NCI-H526 (cell line): Measurements from ENCODE around the gene XPO6.
A peak's percentile ranks its signal among the peaks of the same experiment; 100 is the strongest.

Source experiments
- DNase-seq, 2 experiments: peaks; one replicate each; lab custom pipeline; 2025; lab: John Stamatoyannopoulos, UW

XPO6 gene

DNA sequence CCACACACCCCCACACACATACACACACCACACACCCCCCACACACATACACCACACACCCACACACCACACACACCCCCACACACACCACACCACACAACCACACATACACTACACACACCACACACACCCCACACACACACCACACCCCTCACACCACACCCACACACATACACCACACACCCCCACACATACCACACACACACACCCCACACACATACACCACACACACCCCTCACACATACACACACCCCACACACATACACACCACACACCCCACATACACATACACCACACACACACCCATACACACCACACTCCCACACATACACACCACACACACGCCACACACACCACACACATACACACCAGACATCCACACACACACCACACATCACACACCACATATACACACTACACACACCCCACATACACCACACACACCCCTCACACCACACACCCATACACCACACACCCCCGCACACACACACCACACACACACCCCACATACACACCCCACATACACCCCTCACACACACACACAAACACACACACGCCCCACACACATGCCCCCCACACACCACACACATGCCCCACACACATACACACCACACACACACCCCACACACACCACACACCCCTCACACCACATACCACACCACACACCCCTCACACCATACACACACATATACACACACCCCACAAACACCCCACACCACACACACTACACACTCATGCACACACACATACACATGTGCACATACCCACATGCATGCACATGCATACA is 122.4 kb downstream of the XPO6 start:
- DNase-seq = no peak

DNA sequence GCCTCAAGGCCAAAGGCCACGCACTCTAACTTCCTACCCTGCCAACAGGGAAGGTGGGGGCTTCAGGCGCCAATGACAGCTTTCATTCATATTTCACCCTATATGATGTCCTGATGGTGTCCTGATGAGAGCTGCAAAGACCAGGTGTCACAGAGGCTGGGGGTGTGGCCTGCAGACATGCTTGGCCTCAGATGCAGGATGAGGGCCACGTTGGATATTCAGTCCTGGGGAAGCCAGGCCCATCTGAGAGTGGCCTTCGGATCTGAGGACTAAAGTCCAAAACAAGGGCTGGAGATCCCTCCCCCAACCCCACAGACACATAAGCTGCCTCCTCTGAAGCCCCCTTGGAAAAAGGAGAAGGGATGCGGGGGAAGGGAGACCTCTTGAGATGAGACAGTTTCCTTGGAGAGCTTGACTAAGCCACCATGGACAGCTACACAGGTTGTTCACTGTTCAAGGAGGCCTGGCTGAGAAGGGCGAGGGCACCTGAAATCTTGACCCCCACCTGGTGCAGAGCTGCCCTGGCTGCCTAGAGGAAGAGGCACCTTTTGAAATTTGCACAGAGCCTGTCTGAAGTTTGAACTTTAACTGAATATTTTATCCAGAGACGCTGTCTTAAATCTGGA is 124.0 kb downstream of the XPO6 start:
- DNase-seq = no peak

DNA sequence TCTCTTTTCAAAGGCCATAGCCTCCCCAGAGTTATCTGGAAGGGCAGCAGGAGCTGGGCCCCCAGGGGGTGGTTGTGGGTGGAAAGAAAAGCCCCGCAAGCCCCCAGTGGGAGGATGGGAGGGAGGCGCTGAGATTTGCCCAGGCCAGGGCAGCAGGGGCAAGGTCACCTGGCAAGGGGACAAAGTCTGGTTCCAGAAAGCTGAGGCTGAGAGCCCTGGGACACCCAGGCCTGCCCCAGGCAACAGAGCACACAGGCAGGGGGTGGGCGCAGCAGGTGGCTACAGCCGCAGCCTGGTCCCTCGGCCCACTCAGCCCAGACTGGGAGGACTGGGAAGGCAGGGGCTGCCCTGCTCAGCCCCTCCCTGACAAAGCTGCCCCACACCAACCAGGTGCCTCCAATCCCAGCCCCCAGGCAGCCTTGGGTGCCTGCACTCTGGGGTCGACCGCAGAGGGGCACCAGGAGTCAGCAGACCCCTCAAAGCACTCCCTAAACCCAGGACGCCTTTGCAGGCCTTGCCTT is 124.6 kb downstream of the XPO6 start:
- no peak for DNase-seq

DNA sequence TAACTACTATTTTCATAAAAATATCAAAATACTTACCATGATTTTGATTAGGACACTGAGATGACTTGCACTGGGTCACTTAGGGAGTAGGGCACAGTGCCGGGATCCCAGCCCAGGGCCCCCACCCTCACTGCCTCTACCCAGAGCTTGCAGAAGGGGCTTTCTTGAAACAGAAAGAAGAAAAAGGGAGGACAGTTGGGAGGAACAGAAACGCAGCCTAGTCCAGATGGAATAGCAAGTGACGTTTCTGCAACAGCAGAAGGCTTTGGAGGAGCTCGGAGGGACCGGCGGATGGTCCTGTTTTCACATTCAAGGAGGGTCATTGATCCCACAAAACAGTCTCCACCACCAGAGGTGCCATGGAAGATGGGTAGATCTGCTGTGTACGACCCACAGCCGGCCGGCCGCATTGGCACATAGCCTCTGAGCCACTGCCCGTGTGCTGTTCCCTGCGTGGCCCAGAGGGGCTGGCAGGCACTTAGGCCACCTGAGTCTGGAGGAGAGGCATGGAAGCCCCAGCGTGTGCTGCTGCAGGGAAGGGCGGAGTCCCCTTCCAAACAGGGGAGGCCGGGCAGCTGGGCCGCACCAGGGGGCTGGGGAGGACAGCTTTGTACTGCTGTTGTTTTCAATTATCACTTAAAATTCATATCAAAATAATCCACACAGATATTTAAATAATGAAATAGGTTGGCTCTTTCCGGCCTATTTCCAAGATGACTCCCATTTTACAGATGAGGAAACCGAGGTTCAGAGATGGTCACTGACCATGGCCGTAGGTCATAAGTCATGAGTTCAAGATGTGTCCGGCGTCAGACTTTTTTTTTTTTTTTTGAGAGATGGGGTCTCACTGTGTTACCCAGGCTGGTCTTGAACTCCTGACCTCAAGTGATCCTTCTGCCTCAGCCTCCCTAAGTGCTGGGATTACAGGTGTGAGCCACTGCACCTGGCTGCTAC is 125.3 kb downstream of the XPO6 start:
- DNase-seq = no peak

DNA sequence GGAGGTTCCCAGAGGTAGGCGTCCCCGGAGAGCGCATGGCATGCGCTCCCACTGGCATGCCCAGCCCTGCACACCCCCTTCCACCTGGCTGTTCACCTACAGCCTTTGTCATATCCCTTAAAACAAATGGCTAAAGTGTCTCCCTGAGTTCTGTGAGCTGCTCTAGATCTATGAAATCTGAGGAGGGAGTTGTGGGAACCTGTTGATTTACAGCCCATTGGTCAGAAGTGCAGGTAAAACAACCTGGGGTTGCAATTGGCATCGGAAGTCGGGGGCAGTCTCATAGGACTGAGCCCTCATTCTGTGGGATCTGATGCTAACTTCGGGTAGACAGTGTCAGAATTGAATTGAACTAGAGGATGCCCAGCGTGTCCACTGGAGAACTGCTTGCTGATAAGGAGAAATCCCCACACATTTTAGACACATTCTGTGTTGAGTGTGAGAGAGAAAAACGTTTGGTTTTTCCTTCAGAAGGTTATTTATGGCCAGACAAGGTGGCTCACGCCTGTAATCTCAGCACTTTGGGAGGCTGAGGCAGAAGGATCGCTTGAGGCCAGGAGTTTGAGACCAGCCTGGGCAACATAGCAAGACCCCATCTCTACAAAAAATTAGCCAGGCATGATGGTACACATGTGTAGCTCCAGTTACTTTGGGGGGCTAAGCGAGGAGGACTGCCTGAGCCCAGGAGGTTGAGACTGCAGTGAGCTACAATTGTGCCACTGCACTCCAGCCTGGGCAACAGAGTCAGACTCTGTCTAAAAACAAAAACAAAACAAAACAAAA is 126.2 kb downstream of the XPO6 start:
- DNase-seq = no peak

DNA sequence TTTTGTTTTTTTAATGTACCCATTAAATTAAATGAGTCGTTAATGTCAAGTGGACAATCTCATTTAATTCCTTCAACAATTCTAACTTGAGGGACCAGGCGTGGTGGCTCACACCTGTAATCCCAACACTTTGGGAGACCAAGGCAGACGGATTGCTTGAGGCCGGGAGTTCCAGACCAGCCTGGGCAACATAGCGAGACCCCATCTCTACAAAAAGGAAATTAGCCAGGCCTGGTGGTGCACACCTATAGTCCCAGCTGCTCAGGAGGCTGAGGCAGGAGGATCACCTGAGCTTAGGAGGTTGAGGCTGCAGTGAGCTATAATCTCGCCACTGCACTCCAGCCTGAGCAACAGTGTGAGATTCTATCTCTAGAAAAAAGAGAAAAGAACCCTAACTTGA is 127.6 kb downstream of the XPO6 start:
- DNase-seq = no peak

DNA sequence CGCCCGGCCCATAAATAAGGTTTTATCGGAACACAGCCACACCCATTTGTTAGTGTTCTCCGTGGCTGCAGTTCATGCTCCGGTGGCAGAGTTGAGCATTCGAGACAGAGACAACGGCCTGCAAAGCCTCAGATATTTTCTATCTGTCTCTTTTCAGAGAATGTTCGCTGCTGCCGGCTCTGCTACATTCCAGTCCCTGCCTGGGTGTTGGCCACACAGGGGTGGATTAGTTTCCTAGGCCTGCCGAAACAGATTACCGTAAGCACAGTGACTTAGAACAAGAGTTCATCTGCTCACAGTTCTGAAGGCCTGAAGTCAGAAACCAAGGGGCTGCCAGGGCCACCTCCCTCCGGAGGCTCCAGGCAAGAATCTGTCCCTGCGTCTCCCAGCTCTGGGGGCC is 129.1 kb downstream of the XPO6 start:
- no peak for DNase-seq

DNA sequence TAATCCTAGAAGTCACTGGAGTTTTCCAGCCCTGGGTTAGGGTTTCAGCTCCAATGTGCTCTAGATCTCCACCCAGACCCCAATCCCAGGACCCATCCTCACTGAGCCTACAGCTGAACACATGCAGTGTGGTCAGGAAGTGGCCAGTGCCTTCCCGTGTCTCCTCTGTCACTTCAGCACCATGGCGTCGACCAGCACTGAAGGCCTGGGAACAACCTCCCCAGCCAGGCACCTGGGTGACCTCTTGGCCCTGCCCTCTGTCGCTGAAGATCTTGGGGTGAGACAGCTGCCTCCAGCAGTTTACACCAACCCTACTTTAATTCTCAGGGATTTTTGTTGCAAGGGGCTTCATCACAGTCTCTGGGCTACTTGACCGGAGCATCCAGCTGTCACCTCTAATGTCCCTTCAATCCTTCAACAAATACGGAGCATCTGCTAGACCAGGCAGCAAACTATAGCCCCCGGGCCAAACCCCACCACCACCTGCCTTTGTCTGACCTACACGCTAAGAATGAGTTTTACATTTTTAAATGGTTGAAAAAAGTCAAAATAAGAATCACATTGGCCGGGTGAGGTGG is 130.3 kb downstream of the XPO6 start:
- DNase-seq = no peak

DNA sequence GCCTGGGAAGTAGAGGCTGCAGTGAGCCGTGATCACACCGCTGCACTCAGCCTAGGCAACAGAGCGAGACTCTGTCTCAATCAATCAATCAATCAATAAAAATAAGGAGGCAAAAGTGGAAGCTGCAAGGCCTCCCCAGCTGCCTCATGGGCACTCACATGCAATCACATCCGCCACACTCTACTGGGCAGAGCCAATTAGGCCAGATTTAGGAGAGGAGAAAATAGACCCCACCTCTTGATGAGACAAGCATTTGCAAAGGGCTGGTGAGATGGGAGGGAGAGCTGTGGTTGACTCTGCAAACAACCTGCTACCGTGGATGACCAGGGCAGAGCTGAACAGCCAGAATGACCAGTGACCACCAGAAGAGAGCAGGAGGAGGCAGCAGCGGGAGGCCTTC is 133.5 kb downstream of the XPO6 start:
- DNase-seq = no peak

DNA sequence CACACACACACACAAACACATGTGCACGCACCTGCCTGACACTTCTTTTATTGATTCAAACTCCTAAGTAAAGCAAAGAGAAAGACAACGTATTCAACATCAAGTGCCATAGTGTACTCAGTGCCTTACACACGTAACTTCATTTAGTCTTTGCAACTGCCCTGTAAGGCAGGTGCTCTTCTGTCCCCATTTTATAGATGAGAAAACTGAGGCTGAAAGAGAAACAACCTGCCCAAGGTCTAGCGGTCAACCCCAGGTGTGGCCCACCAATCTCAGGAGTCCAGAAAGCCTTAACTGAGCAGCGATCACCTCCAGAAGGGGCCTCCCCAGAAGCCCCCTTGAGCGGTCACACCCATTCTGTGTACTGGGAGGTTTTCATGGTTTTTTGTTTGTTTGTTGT is 137.9 kb downstream of the XPO6 start:
- no peak for DNase-seq

DNA sequence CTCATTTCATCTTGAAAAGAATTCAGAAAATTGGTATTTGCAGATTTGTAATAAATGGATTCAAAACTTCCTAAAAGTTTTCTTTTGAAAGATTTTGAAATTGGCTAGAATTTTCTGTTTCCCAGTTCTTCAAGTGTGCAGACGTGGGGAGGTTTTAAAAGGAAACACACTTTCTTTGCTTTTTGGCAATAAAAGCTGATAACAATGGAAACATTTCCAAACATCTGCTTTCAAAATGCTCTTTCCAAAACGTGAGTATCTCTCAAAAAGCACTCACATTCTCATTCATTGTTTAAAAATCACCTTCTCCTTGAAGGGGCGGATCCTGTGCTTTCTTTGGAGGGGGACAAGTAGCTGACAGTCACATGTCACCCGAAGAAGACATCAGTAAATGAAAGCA is 139.7 kb downstream of the XPO6 start:
- DNase-seq = no peak

DNA sequence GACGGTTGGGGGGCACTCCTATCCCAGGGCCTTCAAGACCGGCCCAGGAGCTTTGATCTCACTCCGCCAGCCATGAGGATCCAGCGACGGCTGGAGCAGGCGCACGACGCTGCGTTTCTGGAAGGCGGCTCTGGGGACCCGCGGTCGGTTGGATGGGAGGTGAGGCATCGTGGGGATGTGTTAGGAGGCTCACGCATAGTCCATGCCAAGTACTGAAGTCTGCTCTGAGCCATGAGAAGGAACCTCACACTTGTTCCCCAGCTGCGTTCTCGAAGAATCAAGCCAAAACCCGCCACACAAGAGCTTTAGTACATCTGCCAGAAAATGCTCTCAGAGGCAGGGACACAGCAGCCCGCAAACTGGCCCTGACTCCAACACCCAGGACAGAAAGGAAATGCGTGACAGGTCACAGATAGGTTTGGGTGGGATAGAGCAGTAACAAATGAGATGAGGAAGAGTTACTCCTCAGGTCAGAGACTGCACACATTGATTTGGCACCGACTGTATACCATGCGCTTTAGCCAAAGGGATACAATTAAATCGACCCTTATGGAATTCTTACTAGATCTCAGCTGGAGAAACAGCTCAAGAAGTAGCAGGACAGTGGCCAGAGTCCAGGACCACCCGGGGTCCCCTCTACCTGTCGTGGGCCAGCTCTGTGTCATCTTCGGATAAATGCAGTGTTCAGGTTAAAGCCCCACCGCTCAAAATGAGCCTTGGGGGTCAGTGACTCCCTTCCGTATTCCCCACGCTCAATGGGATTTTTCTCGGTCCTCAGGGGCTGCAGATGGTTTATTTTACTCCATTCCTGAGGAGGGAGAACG is 141.6 kb downstream of the XPO6 start:
- DNase-seq = no peak

DNA sequence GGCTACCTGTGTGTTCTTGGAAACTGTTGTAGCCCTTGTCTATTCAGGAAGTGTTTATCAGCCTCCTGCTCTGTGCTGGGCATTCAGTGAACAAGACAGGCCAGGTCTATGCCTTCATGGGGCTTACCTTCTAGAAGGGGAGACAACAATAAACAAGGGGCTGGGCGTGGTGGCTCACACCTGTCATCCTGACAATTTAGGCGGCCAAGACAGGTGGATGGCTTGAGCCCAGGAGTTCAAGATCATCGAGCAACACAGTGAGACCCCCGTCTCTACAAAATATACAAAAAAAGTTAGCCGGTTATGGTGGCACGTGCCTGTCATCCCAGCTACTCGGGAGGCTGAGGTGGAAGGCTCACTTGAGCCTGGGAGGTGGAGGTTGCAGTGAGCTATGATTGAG is 142.8 kb downstream of the XPO6 start:
- no peak for DNase-seq

DNA sequence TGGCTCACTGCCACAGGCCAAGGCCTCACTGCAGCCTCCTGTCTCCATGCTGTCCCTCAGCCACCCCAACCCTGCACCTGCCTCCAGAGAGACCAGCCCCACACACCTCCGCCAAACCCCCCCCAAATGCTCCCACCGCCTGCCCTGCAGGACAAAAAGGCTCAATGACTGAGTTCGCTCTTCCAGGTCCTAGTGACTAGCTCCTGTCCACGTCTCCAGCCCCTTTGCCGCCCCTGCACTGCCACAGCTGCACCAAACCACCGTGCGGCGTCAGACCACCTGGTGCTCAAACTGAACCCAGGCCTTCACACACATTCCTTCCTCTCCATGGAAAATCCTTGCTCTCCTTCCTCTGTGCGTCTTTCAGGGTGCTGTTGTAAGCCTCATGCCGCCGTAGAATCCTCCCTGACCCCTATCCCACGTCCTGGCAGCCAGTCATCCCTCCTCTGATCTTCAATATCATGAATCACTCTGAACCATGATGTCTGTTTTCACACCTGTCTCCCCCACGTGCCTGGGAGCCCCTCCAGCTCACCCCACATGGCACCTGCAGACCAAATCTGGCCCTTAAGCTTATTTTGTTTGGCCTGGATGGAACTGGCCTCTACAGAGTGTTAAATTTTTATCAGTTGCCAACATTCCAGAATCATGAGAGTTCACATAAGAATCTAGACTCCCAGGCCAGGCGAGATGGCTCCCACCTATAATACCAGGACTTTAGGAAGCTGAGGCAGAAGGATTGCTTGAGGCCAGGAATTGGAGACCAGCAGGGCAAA is 144.0 kb downstream of the XPO6 start:
- DNase-seq = no peak

DNA sequence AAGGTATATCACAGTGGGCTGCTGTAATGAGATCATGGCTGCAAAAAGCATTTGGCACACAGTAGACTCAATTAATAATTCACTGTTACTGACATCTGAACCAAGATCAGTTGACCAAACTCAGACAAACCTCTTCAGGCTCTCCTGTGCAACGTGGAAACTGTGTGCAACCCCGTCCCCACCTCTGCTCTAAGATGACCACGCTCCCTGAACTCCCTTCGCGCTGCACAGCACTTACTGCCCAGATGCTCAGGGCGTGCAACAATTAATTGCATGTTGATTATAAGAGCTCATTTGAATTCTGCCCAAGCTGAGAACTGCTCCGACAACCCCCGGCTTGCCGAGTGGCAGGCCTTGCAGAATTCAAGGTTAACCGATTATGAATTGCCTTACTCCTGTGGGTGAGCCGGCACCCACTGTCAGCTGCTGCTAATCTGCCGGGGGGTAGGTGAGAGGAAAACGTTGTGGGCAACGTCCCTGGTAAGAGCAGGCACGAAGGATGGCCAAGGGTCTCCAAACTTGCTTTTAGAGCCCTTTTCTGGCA is 147.0 kb downstream of the XPO6 start:
- DNase-seq = no peak

DNA sequence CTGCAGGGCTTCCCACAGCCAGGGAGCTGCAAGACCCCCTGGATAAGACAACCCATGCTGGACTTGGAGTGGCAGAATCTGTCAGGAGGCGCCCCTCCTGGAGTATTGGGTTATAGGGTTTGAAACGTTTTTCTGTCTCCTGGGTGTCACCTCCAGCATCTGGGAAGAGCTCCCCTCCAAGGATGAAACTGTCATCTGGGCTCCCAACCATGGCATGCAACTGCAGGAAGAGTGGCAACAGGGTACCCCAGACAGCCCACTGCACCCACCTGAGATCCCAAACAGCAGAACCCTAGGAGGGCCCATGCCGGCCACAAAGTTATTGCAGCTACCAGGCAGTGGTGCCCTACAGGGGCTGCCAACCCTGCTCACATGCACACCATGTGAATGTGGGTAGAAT is 147.6 kb downstream of the XPO6 start:
- no peak for DNase-seq

DNA sequence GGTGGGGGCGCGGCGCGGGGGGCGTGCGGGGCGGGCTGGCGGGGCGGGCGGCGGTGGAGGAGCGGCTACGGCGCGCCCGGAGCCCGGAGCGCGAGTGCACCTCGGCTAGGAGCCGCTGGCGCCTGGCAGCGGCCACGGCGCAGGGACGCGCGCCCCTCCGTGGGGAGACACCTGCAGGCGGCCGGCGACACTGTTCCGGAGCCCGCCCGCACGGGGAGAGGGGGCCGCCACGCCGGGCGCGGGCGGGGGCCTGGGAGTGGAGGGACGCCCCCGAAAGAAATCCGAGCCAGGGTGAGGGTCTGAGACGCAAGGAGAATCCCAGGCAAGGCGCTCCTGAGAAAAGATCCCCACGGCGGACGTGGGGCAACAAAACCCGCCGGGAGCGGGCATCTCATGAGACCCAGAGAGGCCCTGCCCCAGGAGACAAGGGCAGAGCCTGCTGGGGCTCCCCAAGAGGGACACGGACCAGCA is 148.1 kb downstream of the XPO6 start, which contains the start of gene GSG1L:
Gene GSG1L, minus strand, starts transcription at position 124 of the 471 bp plus-strand sequence. CDS start 290 bp downstream, outside the sequence.
- DNase-seq = no peak

DNA sequence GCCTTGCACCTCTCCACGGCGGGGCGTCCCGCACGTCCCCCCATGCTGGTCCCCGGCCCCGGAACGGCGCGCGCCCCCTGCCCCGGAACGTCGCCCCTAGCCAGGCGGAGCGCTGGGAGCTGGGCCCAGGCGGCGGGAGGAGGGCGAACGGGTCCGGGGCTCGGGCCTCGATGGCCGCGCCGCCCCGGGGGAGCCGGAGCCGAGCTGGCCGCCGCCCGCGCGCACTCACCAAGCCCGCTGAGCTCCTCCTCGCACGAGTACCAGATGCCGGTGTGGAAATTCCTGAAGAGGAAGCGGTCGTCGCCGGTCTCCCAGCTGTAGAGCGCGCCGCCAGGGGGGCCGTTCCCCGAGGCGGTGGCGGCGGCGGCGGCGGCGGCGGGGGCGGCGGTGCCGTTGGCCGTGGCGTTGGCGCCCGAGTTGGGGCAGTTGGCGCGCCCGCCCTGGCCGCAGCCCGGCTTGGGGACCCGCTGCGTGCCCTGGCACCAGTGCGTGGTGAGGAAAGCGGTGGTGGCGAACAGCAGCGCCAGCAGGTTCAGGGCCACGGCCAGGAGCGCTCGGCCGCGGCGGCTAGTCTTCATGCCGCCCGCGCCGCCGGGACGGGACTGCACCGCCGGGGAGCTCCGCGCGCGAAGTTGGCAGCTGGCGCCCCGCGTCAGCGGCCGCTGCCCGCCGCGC is 148.8 kb downstream of the XPO6 start:
- peak in 1 of 2 experiments; percentile 28 for DNase-seq
